ENCODE measurements around the gene ITGA7. TPM values are rescaled to one million over a fixed set of nuclear protein-coding genes. Genes with fewer than 3 reads are reported as not detected.

The ITGA7 gene
- total and polyA plus RNA-seq, 2 of the 8 experiments (the other 6 are each of a cell fraction or from before 2014, with no cell fraction given) = 57.6 to 86.1 TPM

DNA sequence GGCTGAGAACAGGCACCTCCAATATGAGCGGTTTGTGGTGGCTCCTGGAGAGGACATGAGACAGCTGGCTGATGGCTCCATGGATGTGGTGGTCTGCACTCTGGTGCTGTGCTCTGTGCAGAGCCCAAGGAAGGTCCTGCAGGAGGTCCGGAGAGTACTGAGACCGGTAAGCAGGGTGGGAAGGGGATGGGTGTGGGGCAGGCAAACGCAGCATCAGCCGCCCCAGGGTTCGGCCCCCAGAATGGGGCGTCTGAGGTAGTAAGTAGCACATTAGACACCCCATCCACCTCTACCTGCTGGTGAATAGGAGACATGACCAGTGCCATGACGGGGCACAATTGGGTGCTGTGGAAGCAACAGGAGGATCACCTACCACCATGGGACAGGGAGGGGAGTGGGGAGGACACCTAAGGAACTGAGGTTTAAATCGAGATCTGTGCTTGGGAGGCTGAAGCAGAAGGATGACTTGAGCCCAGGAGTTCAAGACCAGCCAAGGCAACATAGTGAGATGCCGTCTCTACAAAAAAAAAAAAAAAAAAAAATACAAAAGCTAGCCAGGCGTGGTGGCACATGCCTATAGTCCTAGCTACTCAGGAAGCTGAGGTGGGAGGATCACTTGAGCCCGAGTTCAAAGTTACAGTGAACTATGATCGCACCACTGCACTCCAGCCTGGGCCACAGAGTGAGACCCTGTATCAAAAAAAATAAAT is 25.5 kb downstream of the ITGA7 start (continued):
- TF ChIP-seq, protein P1, sequence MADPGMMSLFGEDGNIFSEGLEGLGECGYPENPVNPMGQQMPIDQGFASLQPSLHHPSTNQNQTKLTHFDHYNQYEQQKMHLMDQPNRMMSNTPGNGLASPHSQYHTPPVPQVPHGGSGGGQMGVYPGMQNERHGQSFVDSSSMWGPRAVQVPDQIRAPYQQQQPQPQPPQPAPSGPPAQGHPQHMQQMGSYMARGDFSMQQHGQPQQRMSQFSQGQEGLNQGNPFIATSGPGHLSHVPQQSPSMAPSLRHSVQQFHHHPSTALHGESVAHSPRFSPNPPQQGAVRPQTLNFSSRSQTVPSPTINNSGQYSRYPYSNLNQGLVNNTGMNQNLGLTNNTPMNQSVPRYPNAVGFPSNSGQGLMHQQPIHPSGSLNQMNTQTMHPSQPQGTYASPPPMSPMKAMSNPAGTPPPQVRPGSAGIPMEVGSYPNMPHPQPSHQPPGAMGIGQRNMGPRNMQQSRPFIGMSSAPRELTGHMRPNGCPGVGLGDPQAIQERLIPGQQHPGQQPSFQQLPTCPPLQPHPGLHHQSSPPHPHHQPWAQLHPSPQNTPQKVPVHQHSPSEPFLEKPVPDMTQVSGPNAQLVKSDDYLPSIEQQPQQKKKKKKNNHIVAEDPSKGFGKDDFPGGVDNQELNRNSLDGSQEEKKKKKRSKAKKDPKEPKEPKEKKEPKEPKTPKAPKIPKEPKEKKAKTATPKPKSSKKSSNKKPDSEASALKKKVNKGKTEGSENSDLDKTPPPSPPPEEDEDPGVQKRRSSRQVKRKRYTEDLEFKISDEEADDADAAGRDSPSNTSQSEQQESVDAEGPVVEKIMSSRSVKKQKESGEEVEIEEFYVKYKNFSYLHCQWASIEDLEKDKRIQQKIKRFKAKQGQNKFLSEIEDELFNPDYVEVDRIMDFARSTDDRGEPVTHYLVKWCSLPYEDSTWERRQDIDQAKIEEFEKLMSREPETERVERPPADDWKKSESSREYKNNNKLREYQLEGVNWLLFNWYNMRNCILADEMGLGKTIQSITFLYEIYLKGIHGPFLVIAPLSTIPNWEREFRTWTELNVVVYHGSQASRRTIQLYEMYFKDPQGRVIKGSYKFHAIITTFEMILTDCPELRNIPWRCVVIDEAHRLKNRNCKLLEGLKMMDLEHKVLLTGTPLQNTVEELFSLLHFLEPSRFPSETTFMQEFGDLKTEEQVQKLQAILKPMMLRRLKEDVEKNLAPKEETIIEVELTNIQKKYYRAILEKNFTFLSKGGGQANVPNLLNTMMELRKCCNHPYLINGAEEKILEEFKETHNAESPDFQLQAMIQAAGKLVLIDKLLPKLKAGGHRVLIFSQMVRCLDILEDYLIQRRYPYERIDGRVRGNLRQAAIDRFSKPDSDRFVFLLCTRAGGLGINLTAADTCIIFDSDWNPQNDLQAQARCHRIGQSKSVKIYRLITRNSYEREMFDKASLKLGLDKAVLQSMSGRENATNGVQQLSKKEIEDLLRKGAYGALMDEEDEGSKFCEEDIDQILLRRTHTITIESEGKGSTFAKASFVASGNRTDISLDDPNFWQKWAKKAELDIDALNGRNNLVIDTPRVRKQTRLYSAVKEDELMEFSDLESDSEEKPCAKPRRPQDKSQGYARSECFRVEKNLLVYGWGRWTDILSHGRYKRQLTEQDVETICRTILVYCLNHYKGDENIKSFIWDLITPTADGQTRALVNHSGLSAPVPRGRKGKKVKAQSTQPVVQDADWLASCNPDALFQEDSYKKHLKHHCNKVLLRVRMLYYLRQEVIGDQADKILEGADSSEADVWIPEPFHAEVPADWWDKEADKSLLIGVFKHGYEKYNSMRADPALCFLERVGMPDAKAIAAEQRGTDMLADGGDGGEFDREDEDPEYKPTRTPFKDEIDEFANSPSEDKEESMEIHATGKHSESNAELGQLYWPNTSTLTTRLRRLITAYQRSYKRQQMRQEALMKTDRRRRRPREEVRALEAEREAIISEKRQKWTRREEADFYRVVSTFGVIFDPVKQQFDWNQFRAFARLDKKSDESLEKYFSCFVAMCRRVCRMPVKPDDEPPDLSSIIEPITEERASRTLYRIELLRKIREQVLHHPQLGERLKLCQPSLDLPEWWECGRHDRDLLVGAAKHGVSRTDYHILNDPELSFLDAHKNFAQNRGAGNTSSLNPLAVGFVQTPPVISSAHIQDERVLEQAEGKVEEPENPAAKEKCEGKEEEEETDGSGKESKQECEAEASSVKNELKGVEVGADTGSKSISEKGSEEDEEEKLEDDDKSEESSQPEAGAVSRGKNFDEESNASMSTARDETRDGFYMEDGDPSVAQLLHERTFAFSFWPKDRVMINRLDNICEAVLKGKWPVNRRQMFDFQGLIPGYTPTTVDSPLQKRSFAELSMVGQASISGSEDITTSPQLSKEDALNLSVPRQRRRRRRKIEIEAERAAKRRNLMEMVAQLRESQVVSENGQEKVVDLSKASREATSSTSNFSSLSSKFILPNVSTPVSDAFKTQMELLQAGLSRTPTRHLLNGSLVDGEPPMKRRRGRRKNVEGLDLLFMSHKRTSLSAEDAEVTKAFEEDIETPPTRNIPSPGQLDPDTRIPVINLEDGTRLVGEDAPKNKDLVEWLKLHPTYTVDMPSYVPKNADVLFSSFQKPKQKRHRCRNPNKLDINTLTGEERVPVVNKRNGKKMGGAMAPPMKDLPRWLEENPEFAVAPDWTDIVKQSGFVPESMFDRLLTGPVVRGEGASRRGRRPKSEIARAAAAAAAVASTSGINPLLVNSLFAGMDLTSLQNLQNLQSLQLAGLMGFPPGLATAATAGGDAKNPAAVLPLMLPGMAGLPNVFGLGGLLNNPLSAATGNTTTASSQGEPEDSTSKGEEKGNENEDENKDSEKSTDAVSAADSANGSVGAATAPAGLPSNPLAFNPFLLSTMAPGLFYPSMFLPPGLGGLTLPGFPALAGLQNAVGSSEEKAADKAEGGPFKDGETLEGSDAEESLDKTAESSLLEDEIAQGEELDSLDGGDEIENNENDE (IDR thresholded peaks at IDR 0.05; ENCODE audit: insufficient replicate concordance, low read length) = no peak
- TF ChIP-seq JUN (IDR thresholded peaks at IDR 0.05; ENCODE audit: low read depth, low read length) (no peak), CBX8 (IDR thresholded peaks at IDR 0.05; ENCODE audit: borderline replicate concordance, low read depth, low read length) (no peak), NRF1 (IDR thresholded peaks at IDR 0.05; ENCODE audit: low read depth, low read length) (no peak), SIN3A (conservative IDR thresholded peaks at IDR 0.05 in 1 of 2, IDR thresholded peaks at IDR 0.05 in 1 of 2; ENCODE audit: low read depth in 1 of 2, low read length in 2 of 2) (no peak), POLR2AphosphoS5 (IDR thresholded peaks at IDR 0.05; ENCODE audit: low read depth, low read length) (no peak), KDM4A (IDR thresholded peaks at IDR 0.05; ENCODE audit: low read depth, low read length, severe bottlenecking) (no peak), PHF8 (conservative IDR thresholded peaks at IDR 0.05; ENCODE audit: low read depth, low read length) (no peak)
